GM18858 (cell line): ENCODE data around the gene ERC2.

Experiments
- ATAC-seq: cut with Tn5 transposase; IDR thresholded peaks from one replicate; pipeline ENCODE4 v1.9.1; 2021; ENCODE audit not compliant: unreplicated experiment

Gene ERC2

GRCh38 chr3:55724407-55724784 is 743.9 kb downstream of the ERC2 start:
- no peak for ATAC-seq

- ATAC-seq: no peak
Measured at GRCh38 chr3:55723653-55724406, 744.4 kb downstream of the ERC2 start.

- ATAC-seq: no peak
Measured at GRCh38 chr3:55721716-55722484, 746.4 kb downstream of the ERC2 start.

GRCh38 chr3:55720614-55721013 is 747.7 kb downstream of the ERC2 start:
- ATAC-seq: no peak

- ATAC-seq: no peak
Measured at GRCh38 chr3:55719508-55719907, 748.8 kb downstream of the ERC2 start.

- no peak for ATAC-seq
Measured at GRCh38 chr3:55719006-55719405, 749.3 kb downstream of the ERC2 start.

- no peak for ATAC-seq
Measured at GRCh38 chr3:55718521-55718921, 749.7 kb downstream of the ERC2 start.

- no peak for ATAC-seq
Measured at GRCh38 chr3:55718074-55718473, 750.2 kb downstream of the ERC2 start.

GRCh38 chr3:55717481-55717880 is 750.8 kb downstream of the ERC2 start:
- ATAC-seq: no peak

- no peak for ATAC-seq
Measured at GRCh38 chr3:55716611-55717225, 751.5 kb downstream of the ERC2 start.

GRCh38 chr3:55716044-55716443 is 752.2 kb downstream of the ERC2 start:
- no peak for ATAC-seq

GRCh38 chr3:55714057-55714456 is 754.2 kb downstream of the ERC2 start:
- ATAC-seq: no peak

- ATAC-seq: no peak
Measured at GRCh38 chr3:55711646-55712045, 756.6 kb downstream of the ERC2 start.

GRCh38 chr3:55709411-55710012 is 758.8 kb downstream of the ERC2 start:
- no peak for ATAC-seq

- no peak for ATAC-seq
Measured at GRCh38 chr3:55708921-55709320, 759.3 kb downstream of the ERC2 start.

GRCh38 chr3:55708242-55708641 is 760.0 kb downstream of the ERC2 start:
- no peak for ATAC-seq

- no peak for ATAC-seq
Measured at GRCh38 chr3:55704521-55704920, 763.7 kb downstream of the ERC2 start.

- ATAC-seq: no peak
Measured at GRCh38 chr3:55702822-55703221, 765.4 kb downstream of the ERC2 start.

GRCh38 chr3:55701997-55702396 is 766.3 kb downstream of the ERC2 start:
- ATAC-seq: no peak

- ATAC-seq: no peak
Measured at GRCh38 chr3:55698831-55699230, 769.4 kb downstream of the ERC2 start.

- ATAC-seq: no peak
Measured at GRCh38 chr3:55697177-55697865, 770.9 kb downstream of the ERC2 start.
